Measurements from ENCODE around the gene GPR62. TPM values are rescaled to one million over a fixed set of nuclear protein-coding genes. Genes with fewer than 3 reads are reported as not detected.

GPR62 gene
- total RNA-seq, 2 experiments from 2014 or later, result not detected

DNA sequence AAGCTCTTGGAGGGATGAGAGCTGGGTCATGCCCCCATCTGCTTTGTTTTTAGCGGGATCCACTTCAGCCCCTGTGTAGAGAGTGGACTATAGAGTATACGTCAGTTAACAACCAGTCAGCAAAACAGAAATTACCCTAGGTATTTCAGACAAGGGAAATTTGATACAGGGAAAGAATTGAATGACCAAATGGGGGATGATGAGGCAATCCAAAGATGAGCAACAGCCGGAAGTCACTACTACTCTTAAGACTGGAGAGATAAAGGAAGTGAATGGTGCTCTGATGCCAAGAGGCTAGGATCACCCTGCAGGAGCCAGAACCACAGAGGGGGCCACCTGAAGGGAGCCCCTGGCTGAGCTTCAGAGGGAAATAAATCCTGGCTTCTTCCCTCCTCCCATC lies 1.7 kb upstream of the GPR62 start:
- H3K4me3 Mint-ChIP-seq, result no peak overlapping the region
- peaks cover 3% of the 10 kb centered on the region for H3K36me3 Mint-ChIP-seq (ENCODE audit: low read depth)
- H3K27me3 Mint-ChIP-seq, result peaks cover 35% of the 10 kb centered on the region
- no peak overlapping the region for H3K27ac Mint-ChIP-seq
- H3K4me1 Mint-ChIP-seq, result peaks cover 7% of the 10 kb centered on the region
- no peak for DNase-seq
- ChIA-PET CTCF (interaction anchor here (1.1 to 1.9 kb wide), 2 partner anchors 20 to 100 kb away, joined by 3 to 7 read pairs; partner anchors contain the start of gene ABHD14B), POLR2A (interaction anchor here (1.2 to 1.9 kb wide), 3 partner anchors 9 to 43 kb away, joined by 3 to 5 read pairs (median 4); partner anchors contain the start of gene RPL29)
- no peaks in the 10 kb centered on the region for H3K9me3 Mint-ChIP-seq

DNA sequence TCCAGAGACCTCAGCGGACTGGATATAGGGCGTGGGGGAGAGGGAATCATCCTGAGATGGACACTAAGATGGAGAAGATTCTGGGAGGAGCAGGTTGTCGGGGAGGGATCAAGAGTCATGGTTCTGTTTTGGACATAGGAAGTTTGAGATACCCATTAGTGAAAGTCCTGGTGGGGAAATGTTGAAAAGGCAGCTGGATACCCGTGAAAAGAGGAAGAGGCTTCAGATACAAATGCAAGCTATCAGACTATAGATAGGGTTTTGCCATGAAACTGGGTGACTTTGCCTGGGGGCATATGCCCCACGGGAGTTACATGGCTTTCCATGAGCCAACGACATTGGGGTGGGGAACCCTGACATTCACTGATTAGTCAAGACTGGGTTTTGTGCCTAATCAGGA lies 1.1 kb upstream of the GPR62 start:
- Mint-ChIP-seq H3K27me3 (peaks cover 35% of the 10 kb centered on the region), H3K4me1 (peaks cover 7% of the 10 kb centered on the region), H3K27ac (no peak overlapping the region), H3K4me3 (no peak overlapping the region), H3K36me3 (ENCODE audit: low read depth) (peaks cover 3% of the 10 kb centered on the region), H3K9me3 (no peaks in the 10 kb centered on the region)
- CTCF ChIA-PET, result interaction anchor here (0.5 to 1.9 kb wide), 2 partner anchors 20 to 1267 kb away, joined by 4 to 7 read pairs; partner anchors contain the start of gene ABHD14B
- DNase-seq, result no peak
- POLR2A ChIA-PET, result interaction anchor here (1.1 to 1.9 kb wide), 4 partner anchors 8 to 42 kb away, joined by 3 to 5 read pairs (median 4); partner anchors contain the start of gene RPL29

DNA sequence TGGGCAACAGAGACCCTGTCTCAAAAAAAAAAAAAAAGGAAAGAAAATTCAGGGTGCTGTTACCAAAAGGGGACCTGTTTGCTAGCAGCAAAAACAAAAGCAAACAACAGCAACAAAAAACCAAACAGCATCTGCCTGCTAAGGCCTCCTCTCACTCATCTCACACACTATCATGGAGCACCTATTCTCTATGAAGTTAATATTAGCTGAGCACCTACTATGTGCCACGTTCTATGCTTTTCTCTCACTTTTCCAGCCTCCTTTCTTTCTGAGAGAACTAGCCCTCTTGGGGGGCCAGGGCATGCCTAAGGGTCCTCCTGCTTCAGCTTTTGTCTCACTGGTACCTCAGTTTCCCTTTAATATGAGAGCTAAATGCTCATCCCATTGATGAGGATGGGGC lies 468 bp upstream of the GPR62 start:
- Mint-ChIP-seq H3K4me3 (no peak overlapping the region), H3K36me3 (ENCODE audit: low read depth) (peaks cover 3% of the 10 kb centered on the region), H3K27me3 (peaks cover 35% of the 10 kb centered on the region), H3K27ac (no peak overlapping the region), H3K9me3 (no peaks in the 10 kb centered on the region), H3K4me1 (peaks cover 7% of the 10 kb centered on the region)
- ChIA-PET POLR2A (interaction anchor here (0.9 to 1.9 kb wide), 4 partner anchors 8 to 41 kb away, joined by 3 to 5 read pairs (median 4); partner anchors contain the start of gene RPL29), CTCF (interaction anchor here (1.9 kb wide), 1 partner anchor 19 kb away, joined by 7 read pairs; the partner anchor contains the start of gene ABHD14B)
- DNase-seq, result no peak

DNA sequence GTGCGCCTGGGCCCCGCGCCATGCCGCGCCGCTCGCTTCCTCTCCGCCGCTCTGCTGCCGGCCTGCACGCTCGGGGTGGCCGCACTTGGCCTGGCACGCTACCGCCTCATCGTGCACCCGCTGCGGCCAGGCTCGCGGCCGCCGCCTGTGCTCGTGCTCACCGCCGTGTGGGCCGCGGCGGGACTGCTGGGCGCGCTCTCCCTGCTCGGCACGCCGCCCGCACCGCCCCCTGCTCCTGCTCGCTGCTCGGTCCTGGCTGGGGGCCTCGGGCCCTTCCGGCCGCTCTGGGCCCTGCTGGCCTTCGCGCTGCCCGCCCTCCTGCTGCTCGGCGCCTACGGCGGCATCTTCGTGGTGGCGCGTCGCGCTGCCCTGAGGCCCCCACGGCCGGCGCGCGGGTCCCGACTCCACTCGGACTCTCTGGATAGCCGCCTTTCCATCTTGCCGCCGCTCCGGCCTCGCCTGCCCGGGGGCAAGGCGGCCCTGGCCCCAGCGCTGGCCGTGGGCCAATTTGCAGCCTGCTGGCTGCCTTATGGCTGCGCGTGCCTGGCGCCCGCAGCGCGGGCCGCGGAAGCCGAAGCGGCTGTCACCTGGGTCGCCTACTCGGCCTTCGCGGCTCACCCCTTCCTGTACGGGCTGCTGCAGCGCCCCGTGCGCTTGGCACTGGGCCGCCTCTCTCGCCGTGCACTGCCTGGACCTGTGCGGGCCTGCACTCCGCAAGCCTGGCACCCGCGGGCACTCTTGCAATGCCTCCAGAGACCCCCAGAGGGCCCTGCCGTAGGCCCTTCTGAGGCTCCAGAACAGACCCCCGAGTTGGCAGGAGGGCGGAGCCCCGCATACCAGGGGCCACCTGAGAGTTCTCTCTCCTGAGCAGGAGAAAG lies 951 bp downstream of the GPR62 start:
- CTCF ChIA-PET, result no interaction called here
- no peak overlapping the region for H3K27ac Mint-ChIP-seq
- peaks cover 35% of the 10 kb centered on the region for H3K27me3 Mint-ChIP-seq
- peaks cover 7% of the 10 kb centered on the region for H3K4me1 Mint-ChIP-seq
- DNase-seq, result peak; percentile 33
- POLR2A ChIA-PET, result interaction anchor here (1.0 kb wide), 1 partner anchor 14 kb away, joined by 3 read pairs; the partner anchor contains the start of genes PARP3 and RRP9
- no peaks in the 10 kb centered on the region for H3K9me3 Mint-ChIP-seq
- H3K4me3 Mint-ChIP-seq, result no peak overlapping the region
- peaks cover 3% of the 10 kb centered on the region for H3K36me3 Mint-ChIP-seq (ENCODE audit: low read depth)

DNA sequence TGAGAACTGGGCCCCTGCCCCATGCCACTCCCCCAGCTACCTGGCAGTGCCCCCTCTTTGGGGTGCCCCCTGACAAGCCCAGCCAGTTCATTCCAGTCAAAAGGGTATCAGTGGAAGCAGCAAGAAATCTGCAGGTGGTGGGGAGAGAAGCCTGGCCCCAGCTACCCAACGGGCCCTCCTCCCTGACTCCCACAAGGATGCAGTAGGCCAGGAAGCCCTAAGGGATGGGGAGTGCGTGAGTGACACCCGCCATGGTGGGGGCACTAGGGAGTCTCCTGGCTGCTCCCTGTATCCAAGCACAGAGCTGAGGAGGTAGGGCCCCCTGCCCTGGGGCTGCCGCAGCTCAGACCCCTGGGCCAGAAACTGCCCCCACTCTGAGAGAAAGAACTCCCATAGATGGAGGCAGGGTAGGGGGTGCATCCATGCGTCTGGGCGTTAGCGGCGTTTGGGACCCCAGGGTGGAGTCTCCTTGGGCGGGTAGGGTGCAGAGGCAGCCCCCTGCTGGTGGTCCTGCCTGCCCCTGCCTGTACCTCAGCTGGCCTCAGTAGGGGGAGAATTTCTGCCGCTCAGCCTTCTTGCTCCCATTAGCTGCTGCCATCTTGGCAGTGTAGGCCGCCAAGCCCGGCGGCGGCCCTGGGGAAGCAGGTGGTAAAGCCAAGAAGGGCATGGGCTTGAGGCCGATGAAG lies 2.5 kb downstream of the GPR62 start:
- ChIA-PET POLR2A (interaction anchor here (0.9 to 1.3 kb wide), 2 partner anchors 25 to 197 kb away, joined by 3 read pairs; partner anchors contain the start of gene POC1A), CTCF (interaction anchor here (0.8 to 1.2 kb wide), 3 partner anchors 15 to 16 kb away, joined by 3 to 4 read pairs (median 3); partner anchors contain the start of genes ABHD14B and RRP9)
- no peak overlapping the region for H3K27ac Mint-ChIP-seq
- peaks cover 37% of the 10 kb centered on the region for H3K27me3 Mint-ChIP-seq
- no peaks in the 10 kb centered on the region for H3K9me3 Mint-ChIP-seq
- H3K4me1 Mint-ChIP-seq, result peaks cover 7% of the 10 kb centered on the region
- peaks cover 3% of the 10 kb centered on the region for H3K36me3 Mint-ChIP-seq (ENCODE audit: low read depth)
- H3K4me3 Mint-ChIP-seq, result no peak overlapping the region
- DNase-seq, result no peak

DNA sequence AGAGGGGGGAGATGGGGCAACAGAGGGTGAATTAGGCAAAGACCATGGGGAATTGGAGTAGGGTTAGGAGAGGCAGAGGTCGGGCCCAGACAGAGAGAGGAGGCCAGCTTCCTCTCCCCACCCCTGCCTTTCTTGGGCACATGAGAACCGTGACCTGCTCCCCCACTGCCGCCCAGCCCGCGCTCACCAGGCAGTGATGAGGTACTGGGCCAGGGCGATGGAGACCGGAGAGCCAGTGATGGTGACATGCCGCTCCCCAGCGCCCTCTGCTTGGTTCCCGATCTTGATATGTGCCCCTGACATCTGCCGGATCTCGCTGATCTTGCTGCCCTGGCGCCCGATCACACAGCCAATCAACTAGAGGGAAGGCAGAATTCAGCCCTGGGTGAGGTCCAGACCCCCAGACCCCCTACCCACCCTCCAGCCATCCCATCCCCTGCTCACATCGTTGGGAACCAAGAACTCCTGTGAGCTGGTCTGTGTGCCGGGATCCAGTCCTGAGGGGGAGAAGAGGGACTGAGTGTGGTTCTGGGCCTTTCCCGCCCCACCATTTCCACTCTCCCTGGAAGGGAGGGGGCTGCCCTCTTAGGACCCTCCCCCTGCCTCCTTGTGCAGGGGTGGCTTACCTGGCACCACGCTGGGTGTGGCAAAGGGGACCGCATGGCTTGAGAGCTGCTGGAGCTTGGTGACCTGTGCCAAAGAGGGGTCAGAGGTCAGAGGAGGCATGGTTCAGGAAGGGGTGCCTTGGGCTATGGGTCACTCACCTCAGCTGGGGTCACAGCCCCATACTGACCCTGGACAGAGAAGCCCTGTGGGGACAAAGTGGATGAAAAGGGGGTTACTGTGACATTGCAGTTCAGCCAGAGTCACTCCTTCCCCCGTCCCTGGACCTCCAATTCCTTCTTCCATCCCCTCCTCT lies 3.7 kb downstream of the GPR62 start:
- DNase-seq, result no peak
- H3K27me3 Mint-ChIP-seq, result peaks cover 29% of the 10 kb centered on the region
- H3K36me3 Mint-ChIP-seq (ENCODE audit: low read depth), result peaks cover 3% of the 10 kb centered on the region
- H3K27ac Mint-ChIP-seq, result no peak overlapping the region
- H3K4me1 Mint-ChIP-seq, result peaks cover 7% of the 10 kb centered on the region
- ChIA-PET POLR2A (interaction anchor here (1.3 kb wide), 2 partner anchors 16 to 24 kb away, joined by 3 read pairs; no protein-coding TSS in a partner anchor), CTCF (interaction anchor here (1.2 kb wide), 1 partner anchor 15 kb away, joined by 4 read pairs; the partner anchor contains the start of gene ABHD14B)
- no peaks in the 10 kb centered on the region for H3K9me3 Mint-ChIP-seq
- no peak overlapping the region for H3K4me3 Mint-ChIP-seq

DNA sequence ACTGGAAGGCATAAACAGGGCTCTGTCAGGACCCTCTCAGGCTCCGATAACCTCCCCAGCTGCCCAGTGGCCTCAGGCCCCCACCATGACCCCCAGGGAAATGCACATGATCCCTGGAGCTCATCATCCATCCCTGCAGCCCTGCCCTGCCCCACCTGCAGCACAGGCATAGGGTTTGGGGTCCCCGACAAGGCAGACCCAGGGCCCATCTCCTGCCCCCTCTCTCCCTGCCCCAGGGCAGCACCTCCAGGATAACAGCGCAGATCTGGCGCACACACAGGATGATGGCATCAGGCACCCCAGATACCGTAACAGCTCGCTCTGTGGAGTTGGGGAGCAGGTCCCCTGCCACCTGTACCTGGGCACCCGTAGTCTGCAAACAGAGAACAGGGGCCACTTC lies 4.5 kb downstream of the GPR62 start:
- ChIA-PET CTCF (no interaction called here), POLR2A (interaction anchor here (1.3 kb wide), 1 partner anchor 17 kb away, joined by 3 read pairs; no protein-coding TSS in a partner anchor)
- DNase-seq, result no peak
- Mint-ChIP-seq H3K27ac (no peak overlapping the region), H3K4me1 (peaks cover 7% of the 10 kb centered on the region), H3K27me3 (peaks cover 22% of the 10 kb centered on the region), H3K9me3 (no peaks in the 10 kb centered on the region), H3K4me3 (no peak overlapping the region), H3K36me3 (ENCODE audit: low read depth) (peaks cover 3% of the 10 kb centered on the region)

DNA sequence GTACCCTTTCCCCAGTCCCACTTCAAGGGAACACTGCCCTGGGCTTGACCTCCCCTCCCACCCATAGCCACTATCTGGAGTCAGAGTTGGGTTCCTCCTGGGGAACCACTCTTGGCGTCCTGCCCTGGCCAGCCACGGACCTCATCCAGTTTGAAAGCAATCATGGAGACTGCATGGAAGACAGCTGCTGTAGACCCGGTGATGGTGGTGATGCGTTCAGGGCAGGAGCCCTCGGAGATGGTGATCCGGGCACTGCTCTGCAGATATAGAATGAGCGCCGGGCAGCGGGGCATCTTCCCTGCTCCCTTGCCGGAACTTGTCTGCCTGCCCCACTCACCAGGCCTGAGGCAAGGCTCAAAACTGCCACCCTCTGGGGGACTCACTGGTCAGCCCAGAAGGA lies 5.2 kb downstream of the GPR62 start:
- Mint-ChIP-seq H3K9me3 (no peaks in the 10 kb centered on the region), H3K27me3 (peaks cover 19% of the 10 kb centered on the region), H3K4me1 (peaks cover 9% of the 10 kb centered on the region), H3K4me3 (no peak overlapping the region), H3K27ac (no peak overlapping the region), H3K36me3 (ENCODE audit: low read depth) (peaks cover 3% of the 10 kb centered on the region)
- DNase-seq, result no peak
- POLR2A ChIA-PET, result no interaction called here
- CTCF ChIA-PET, result no interaction called here

DNA sequence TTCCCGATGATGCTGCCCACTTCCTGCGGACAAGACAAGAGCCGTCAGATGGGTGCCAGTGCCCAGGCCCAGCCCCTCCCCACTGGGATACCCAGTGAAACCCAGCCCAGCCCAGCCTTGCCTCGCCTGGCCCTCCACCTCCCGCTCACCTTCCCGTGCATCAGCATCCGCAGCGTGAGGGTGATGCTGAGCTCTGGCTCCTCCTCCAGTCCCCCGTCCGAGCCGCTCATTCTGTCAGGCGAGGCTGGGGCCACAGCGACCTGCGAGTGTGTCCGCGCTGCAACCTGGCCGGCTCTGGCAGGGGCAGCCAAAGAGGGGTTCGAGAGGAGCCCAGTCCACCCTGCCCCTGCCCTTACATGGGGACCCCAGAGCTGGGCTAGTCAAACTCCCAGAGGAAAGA lies 5.8 kb downstream of the GPR62 start:
- ChIA-PET POLR2A (no interaction called here), CTCF (interaction anchor here (1.0 kb wide), 1 partner anchor 40 kb away, joined by 3 read pairs; no protein-coding TSS in a partner anchor)
- peaks cover 14% of the 10 kb centered on the region for H3K4me1 Mint-ChIP-seq

DNA sequence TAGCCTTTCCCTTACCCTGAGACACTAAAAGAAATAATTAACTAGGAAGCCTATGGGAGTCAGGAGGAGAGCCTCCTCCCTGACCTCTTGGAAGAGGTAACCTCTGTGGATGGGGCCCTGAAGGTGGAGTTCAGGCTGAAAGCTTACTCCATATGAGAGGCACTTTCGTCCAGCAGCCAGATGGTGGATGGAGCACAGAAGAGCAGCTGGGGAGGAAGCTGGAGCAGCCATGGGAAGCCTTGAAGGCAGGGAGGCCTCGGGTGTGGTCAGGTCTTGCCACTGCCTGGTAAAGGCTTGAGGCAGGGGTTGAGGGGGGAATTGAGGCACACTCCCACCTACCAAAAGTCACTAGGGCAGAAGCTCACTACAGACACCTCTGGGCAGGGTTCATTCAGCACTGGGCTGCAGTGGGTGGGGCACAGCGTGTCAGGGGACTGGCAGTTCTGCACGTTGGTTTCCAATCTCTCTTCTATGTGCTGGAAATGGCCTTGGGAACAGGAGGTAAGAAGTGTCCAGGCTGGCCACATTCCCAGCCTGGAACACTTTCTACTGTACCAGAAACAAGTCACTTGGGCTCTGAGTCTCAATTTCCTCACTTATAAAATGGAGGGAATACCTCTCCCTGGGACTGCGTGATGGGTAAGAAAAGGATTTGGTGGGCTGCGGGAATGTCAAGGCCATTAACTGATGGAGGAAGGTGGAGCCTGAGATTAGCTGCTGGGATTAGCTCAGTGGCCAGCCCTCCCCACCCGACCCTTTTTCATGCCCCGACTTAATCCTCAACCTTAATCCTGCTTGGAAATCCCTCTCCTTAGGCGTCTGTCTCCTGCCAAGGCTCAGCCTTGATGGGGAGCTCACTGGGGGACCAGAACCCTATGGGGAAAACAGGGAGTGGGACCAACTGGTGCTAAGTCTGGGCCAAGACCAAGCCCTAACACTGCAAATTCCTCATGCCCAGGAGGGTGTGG lies 6.7 kb downstream of the GPR62 start:
- H3K27ac Mint-ChIP-seq, result no peak overlapping the region
- CTCF ChIA-PET, result interaction anchor here (1.0 to 1.6 kb wide), 2 partner anchors 11 to 39 kb away, joined by 3 to 6 read pairs; no protein-coding TSS in a partner anchor
- peaks cover 16% of the 10 kb centered on the region for H3K27me3 Mint-ChIP-seq
- POLR2A ChIA-PET, result interaction anchor here (1.2 kb wide), 1 partner anchor 12 kb away, joined by 4 read pairs; the partner anchor contains the start of gene ABHD14B
- peaks cover 13% of the 10 kb centered on the region for H3K4me1 Mint-ChIP-seq
- peaks cover 3% of the 10 kb centered on the region for H3K36me3 Mint-ChIP-seq (ENCODE audit: low read depth)
- H3K4me3 Mint-ChIP-seq, result no peak overlapping the region
- no peak for DNase-seq
- H3K9me3 Mint-ChIP-seq, result no peaks in the 10 kb centered on the region

More for the DNA sequence above, 5.8 kb downstream of the GPR62 start:
- no peak overlapping the region for H3K4me3 Mint-ChIP-seq
- peaks cover 3% of the 10 kb centered on the region for H3K36me3 Mint-ChIP-seq (ENCODE audit: low read depth)
- H3K9me3 Mint-ChIP-seq, result no peaks in the 10 kb centered on the region
- H3K27me3 Mint-ChIP-seq, result peaks cover 19% of the 10 kb centered on the region
- no peak overlapping the region for H3K27ac Mint-ChIP-seq
- DNase-seq, result no peak

All from activated CD4-positive, alpha-beta memory T cell treated with anti-CD3 and anti-CD28 coated beads, Interleukin-2, amount 10 ng/mL, durations not matched to agents 7 days and 5 days (primary cell).